NCI-H146 treated with DMSO at 0.1 percent for 48 hours (cell line): ENCODE data around the gene DNTT.
A peak's percentile ranks its signal among the peaks of the same experiment; 100 is the strongest.

ENCODE experiments used
- DNase-seq: peaks from one replicate; lab custom pipeline; 2025; ENCODE audit not compliant: unreplicated experiment; lab: John Stamatoyannopoulos, UW

Gene DNTT

DNA sequence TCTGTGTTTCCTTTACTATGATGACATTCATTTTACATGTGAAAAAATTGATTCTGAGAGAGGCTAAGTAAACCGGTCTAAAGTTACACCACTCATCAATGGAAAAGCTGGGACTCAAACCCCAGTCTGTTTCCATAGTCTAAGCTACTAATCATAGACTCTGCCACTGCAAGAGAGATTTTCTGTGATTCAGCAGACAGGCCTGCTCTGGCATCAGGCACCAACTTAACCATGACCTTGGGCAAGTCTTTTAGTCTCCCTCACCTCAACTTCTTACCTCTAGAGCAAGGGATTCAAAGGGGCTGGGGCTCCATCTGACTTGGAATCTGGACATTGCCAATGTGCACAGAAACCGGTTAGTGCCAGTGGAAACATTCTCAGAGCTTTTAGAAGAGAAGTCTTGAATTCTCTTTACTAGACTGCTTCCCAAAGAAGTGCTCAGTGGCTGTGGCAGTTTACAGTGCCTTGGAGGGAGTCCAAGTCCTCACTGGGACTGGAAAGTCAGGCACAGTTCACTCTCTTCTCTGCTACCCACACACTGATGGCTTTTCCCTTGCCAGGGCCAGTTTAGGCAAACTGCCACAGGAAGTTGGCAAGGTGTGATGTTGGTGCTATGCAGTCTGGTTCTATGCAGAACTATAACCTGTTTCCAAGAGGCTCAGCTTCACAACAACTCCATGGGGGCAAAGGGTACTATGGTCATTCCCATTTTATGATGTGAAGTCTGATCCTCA, 28.4 kb upstream of the DNTT start:
- DNase-seq: no peak

DNA sequence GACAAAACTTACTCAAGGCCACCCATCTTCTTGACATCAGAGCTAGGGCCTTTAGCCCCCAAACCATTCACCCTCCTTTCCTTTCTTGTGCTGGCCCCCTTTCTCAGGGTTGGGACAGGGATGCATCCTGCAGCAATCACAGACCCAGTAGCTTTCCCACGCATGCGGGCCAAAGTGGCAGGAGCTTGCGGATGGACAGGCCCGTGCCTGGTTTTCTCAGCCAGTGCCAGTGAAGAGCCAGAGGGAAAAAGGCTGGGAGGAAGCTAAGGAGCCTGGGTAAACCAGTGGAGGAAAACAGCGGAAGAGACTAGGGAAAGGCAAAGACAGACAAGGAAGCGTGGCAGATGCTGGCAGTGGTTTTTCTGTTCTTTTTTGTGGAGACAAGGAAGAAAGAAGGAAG, 27.8 kb upstream of the DNTT start:
- DNase-seq: no peak

DNA sequence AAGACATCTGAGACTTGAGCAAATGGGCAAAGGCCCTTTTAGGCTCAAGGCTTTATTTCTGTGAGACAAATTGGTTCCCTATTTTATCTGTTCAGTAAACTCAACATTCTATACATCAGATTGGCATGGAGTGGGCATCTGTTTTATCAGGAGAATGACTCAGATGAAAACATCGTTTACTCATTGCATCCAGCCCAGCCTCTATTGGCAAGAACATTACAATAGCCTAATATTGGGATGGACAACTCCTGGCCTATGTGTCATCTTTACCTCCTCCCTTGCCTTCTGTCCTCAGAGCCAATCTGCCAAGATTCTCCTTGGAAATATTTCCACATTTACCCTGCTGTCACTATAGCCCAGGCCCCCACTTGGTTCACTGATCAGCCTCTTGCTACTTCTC, 27.4 kb upstream of the DNTT start:
- DNase-seq: no peak

DNA sequence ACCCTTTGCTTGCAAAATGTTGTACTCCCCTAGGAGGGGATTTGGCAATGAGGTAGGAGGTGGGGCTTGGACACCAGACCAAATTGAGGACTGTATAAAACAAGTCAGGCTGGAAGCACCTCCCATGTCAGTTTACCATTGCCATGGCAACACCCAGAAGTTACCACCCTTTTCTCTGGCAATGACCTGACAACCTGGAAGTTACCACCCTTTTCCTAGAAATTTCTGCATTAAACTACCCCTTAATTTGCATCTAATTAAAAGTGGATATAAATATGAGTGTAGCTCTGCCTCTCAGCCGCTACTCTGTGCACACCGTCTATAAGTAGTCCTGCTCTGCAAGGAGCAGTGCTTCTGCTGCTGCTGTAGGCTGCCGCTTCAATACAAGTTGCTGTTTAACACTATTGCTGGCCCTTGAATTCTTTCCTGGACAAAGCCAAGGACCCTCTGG, 25.0 kb upstream of the DNTT start:
- no peak for DNase-seq

DNA sequence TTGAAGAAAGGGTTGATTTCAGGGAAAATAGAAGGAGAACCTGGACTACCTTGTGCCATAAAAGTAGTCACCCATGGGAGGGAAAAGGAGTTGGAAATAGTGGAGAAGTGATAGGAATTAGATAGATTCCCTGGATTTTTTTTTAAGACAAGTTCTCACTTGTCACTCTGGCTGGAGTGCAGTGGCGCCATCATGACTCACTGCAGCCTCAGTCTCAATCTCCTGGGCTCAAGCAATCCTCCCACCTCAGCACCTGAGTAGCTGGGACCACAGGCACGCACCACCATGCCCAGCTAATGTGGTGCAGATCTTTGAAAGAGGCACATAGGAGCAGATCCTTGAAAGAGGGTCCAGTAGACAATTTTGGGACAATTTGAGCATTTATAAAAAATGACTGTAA, 23.4 kb upstream of the DNTT start:
- DNase-seq: no peak

DNA sequence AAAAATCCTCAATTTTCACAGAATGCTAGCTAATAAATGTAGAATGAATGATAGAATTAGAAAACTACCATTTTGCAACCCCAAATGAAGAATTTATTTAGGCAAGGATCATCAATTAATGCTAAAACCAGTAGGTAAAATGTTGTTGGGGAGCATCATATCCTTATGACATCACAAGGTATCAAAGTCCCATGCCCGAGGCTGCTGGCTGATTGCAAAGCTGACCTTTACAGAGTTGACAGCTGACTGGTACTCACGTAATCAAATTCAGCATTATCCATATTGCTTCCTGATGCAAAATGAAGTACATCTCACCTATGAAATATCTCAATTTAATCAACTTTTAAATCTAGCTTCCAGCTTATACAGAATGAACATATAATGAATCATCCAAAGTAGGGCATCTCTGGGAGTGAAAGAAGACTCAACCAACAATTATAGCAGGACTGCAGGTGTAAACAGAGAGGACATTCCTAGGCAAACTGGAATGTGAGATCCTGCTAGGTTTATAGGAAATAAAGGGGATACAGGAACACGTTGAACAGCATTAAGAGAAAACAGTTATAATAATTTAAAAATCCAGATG, 22.7 kb upstream of the DNTT start:
- no peak for DNase-seq

DNA sequence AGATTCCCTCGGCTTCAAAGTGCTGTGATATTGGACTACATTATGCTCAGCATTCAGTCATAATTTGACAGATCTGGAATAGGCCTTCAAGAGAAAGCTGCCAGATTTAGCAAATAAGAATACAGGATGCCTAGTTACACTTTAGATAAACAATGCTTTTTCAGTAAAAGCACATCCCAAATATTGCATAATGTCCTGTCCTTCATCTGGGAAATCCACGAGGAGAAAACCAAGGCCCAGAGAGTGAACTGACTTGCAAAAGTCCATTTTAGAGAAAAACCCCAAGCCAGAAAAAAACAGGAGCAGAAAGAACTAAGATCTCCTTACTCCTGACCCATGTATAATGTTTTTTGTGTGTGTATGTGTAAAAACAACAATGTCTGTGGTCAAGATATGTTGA, 20.9 kb upstream of the DNTT start:
- DNase-seq: no peak

DNA sequence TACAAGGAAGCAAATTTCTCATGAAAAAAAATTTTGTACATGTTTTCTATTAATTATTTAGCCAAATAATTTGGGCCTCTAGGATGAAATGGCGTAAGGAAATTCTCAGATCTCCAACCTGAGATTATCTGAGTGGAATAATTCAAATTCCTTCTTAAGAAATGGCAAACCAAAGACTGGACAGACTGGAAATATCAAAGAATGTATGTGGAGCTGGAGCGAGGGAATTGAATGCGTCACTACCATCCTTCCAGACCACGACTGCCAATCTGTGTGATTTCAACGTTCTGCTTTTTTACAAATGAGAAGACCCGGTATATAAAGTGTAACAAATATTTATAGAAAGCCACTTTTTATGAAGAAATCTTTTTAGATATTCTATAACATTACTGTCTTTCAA, 20.5 kb upstream of the DNTT start:
- no peak for DNase-seq

DNA sequence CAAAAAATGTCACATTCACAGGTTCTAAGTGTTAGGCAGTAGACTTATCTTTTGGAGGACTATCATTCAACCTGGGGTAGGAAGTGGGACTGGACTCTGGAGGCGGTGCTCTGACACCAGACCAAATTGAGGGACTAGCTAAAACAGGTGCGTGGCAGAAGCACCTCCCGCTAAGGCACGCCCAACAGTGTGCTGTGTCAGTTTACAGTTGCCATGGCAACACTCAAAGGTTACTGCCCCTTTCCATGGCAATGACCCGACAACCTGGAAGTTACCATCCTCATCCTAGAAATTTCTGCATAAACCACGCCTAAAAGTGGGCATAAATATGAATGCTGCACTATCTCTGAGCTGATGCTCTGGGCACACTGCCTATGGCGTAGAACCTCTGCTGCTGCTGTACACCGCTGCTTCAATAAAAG, 18.9 kb upstream of the DNTT start:
- DNase-seq: no peak

DNA sequence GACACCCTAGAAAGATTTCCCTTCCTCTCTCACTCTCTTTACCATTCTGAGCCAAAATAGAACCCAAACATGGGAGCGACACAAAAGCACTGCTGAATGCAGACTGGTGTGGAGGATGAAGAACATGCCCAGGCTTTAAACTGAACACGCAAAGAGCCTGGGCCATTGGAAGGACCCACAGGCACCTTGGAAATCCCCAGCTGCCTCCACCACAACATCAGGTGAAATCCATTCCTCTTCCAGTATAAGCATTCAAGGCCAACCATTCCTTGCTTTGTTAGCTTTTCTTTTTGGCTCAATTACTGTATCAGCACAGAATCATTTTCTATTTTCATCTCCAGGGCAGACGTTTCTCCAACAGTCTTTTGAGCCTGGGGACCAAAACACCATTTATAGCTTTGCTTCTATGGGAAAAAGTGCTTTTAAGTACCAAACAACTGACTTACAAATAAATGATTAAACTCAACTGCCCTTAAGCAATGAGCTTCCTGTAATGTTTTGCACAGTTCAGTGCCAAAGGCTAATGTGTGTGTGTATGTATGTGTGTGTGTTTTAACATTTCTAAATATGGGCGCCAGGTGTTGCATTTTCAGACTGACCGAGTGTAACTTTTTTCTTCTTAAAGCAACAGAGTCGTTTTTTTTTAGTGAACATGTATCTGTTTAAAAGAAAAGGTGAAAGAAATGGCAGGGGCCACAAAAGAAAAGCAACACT, 16.7 kb upstream of the DNTT start:
- peak; percentile 3 for DNase-seq

DNA sequence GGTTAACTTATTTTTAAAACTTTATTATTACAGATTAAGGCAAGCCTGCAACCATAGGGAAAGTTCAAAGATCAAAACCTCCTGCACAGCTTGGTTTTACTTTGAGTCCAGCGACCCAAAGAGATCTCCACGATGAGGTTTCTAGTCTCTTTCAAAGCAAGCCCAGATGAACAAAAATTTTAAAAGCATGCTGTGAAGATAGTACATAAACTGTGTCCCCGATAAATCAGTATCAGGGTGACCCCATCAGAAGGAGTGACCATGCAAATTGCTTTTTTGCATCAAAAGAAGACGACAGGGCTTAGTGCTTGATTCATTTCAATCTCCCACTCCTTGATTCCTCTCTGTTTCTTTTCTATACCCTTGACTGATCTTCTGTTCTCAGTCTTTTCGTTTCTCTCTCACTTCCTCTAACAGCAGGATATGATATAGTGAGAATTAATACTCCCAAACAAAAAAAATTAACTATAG, 16.0 kb upstream of the DNTT start:
- DNase-seq: no peak

DNA sequence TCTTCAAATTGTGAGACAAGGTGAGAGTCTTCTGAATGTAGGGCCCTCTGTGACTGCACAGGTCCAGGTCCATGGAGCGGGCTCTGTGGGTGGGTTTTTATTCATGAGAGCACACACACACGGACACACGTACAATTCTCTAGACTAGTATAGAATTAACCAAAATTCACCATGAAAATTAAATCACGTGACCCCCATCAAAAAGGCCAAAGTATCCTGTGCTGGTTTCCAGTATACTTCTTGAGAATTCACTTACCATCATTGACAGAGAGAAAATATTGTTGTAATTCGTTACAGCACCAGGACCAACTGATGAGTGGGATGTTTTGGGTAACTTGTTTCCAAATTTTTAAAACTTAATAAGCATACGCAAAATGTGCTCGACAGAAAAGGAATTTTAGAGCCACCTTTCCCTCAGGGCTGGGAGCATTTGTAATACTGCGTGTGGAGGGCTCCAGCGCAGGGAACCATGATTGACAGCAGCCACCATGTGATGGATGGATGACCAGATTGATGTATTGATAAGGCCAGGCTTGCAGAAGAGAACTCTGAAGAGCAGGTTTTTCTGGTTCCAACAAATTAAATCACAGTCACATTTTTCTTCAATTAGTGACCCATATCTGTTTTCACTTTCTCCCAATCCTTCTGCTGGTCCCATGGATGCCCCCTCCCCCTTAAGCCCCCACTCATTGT, 14.9 kb upstream of the DNTT start:
- no peak for DNase-seq

DNA sequence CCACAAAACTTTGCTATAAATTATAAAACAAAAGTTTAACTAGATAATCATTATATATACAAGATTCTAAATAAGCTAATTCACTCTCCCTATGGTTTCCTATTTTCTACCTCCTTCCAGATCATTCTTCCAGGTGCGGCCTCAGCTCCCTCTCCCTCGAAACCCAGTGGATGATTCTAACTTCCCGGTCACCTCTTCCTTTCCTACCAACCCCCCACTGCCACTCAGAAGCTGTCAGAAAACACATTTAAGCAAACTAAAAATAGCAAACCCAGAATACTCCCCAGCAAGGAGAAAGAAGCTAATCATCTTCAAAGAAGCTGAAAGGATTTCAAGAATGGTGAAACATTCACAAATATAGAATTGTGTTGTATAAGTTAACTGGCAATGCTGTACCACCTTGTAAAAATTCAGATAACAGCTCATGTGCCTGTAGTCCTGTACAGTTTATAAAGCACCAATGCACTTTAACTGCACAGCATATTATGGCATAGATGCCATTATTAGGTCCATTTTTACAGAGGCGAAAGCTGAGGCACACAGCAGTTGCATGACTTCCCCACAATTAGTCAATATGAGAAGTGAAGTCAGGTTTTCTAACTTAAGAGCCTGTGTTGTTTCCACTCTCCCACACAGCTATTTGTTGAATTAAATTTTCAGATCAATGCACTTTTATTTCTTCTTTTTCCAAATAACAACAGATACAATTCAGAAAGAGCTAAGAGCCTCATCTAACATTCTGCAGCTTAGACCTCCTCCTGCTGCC, 13.7 kb upstream of the DNTT start:
- no peak for DNase-seq

DNA sequence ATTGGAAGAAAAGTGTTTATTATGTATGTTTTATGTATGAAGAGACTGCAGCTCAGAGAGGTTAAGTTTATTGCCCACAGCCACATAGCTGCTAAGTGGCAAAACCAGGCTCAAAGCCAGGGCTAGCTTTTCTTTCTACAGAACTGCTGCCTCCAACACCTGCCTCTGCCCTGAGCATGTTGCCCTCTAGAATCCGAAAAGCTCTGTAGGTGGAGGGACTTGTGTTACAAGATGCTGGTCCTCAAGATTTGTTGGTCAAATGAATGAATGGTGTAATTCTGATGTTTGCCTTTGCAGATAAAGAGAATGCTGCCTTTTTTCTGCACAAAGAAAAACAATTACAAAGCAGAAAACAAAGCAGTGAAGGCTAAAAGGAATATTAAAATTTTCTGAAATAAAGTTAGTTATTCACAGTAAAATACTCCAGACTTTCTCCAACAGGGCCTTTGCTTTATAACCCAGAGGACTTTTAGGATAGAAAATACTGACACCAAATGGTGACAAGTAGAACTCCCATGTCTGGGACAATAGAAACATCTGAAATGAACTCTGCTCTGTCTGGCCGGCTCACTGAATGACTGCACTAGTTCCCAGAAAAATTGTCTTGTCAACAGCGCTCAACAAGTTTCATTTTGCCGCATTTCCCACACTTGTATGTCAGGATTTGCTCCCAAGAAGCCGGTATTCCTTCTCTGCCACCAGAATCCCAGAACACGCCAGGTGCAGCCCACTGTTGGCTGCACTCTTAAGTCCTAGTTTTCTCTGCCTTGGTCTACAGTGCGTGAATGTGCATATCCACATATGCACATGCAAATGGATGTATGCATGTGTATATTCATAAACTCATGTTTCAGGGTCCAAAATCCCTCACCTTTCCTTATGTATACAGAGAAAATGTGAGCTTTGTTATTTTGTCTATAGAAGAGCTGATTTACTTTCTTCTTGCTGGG, 11.0 kb upstream of the DNTT start:
- peak; percentile 38 for DNase-seq

DNA sequence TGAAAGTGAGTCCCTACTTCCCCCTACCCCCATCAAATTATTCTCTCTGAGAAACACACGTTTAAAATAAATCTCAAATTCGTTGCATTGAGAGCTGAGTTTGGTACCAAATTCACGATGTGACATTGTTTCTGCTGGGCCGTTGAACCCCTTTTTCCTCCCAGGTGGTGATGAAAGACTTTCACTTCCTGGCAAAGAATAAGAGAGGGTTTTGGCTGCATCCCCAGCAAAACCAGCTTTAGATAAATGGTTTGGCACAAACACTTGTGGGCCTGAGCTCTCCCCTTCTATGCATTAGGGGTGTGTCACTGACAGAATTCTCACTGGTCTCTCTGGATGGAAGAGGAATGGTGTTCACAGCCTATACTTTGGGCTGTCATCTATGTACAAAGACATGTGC, 8.8 kb upstream of the DNTT start:
- DNase-seq: no peak

DNA sequence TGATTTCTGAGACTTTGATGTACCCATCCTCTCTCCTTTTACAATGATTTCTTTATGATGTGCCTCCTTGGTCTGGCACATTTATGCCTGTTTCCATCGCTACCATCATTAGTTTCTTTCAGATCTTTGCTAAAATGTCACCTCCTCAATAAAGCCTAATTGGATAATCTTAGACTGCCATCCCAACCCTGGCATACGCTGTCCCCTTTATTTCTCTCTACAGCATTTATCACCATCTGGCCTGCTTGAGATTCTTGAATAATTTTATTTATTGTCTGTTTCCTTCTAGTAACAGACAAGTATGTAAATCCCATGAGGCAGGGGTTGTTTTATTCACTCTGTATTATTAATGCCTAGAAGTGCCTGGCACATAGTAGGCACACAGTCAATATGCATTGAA, 6.7 kb upstream of the DNTT start:
- DNase-seq: no peak

DNA sequence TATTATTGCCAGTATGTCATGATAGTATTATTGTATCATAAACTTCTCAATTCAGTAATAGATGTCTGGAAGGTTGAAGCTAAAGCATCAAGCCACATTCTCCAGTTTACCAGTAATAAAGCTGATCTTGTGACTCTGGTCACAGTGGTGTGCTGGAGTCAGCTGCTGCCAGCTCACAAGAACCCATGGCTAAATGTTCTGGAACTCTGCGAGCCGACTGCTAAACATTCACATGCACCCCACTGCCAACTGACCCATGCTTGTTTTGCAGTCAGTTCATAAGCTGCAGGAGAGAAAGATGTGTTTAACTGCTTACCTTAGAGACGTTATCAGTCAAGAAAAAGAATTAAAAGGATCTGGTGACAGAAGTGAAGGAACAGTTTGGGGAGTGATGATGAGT, 5.9 kb upstream of the DNTT start:
- DNase-seq: no peak

DNA sequence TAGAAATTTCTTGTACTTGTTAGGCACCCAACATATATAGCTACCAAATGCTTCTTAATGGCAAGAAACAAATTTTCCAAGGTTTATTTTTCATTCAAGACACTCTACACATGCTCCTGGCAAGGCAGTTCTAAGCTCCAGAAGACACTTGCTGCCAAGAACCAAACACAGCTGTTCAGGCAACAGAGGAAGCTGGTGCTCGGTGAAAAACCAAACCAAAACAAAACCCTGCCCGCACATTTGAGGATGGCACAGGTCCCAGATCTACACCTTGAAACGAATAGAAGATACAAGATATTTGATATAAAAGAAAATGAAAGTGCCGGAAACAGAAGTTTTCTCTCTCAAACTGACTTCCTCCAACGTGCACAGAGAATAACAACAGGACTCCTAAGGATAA, 4.9 kb upstream of the DNTT start:
- no peak for DNase-seq

DNA sequence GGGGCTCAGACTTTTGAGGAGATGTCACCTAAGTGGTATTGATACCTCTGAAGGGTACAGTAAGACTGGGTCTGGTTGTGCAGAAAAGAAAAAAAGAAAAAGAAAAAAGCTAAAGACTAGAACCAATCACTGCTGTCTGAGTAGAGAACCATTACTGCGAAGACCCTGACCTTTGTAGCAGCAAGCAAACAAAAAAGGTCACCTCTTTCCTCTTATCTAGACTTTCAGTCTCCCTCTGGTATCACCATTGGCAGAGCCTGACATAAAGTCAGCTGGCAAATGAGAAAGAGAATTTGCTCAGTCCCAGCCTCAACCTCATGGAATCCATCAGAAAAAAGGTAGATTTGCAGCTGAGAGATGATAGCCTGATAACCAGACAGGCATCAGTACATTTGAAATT, 2.6 kb upstream of the DNTT start:
- DNase-seq: no peak

DNA sequence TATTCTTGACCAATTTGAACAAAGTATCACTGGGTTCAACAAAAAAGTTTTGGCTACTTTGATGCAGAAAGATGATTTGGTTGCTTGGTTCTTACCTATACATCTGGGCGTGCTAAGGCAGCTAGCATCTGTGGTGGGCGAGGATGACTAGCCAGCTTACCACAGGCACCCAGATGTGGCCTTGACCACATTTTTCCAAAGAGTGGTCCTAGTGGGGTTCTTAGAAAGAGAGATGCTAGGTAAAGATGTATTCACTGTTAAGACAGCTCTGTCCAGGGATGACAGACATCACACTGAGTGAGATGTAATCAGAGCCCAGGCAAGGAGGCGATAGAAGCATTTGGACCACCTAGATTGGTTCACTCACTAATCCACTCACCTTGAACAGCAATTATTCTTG, 785 bp downstream of the DNTT start:
- DNase-seq: no peak
